Measurements from ENCODE around the gene EFCAB11.

DNA sequence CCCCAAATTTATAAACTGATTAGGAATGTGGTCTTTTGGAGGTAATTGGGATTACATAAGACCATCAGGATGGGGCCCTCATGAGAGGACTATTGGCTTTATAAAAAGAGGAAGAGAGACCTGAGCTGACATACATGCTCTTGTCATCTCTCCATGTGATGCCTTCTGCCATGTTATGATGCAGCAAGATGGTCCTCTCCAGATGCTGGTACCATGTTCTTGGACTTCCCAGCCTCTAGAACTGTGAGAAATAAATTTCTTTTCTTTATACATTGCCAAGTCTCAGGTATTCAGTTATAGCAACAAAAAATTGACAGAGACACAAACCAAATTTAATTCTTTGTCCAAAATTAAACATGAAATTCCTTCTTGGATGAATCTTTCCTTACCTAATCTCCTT lies 92.9 kb downstream of the EFCAB11 start:
- TF ChIP-seq POLR2A (IDR thresholded peaks at IDR 0.05) (no peak), CTCF (IDR thresholded peaks at IDR 0.05) (no peak)

All from thyroid gland (tissue), 4 donors.